IMR-90 (cell line): Measurements from ENCODE around the gene LDB2. TPM values are rescaled to one million over a fixed set of nuclear protein-coding genes. Genes with fewer than 3 reads are reported as not detected.

Source experiments
- ATAC-seq: fragments of 200-7000 bp; cut with Tn5 transposase; 2 replicates; pipeline ENCODE4 v1.9.1; 2020; ENCODE audit warnings: low read depth, mild to moderate bottlenecking, moderate library complexity
- BruUV-seq: library from RNA; stranded (reverse); fragments of 400-500 nt; replicated peaks from 2 replicates; lab custom pipeline; 2021; lab: Mats Ljungman, UMichigan
- CTCF ChIA-PET: fragments of 300-600 bp; formaldehyde crosslinking; extraction: SDS; loops from one replicate; lab custom pipeline; 2021; ENCODE audit warnings: antibody characterized with exemption; lab: Yijun Ruan, JAX
- POLR2A ChIA-PET: fragments of 300-600 bp; sonication (Branson Sonifier 250); formaldehyde crosslinking; loops from one replicate; lab custom pipeline; 2022; ENCODE audit warnings: antibody characterized with exemption; ENCODE audit not compliant: unreplicated experiment; lab: Charles Lee
- DNase-seq: peaks from one replicate; pipeline ENCODE4 v3.0.0; 2013
- H2AFZ ChIP-seq: replicated peaks from 2 replicates; pipeline ENCODE3; 2013; ENCODE audit warnings: low read length, mild to moderate bottlenecking; ENCODE audit not compliant: poor library complexity
- H2AK5ac ChIP-seq: 2 replicates; pipeline ENCODE4 v1.6.1; 2013; ENCODE audit warnings: low read depth, low read length, inconsistent platforms
- H2AK9ac ChIP-seq: replicated peaks from 2 replicates; pipeline ENCODE3; 2013; ENCODE audit warnings: mild to moderate bottlenecking, low read depth, low read length, moderate library complexity; ENCODE audit not compliant: poor library complexity
- H2BK120ac ChIP-seq: 2 replicates; pipeline ENCODE4 v1.6.1; 2013; ENCODE audit warnings: low read depth, low read length, inconsistent platforms
- H2BK15ac ChIP-seq: 3 replicates; pipeline ENCODE4 v1.6.1; 2013; ENCODE audit warnings: low read depth, low read length, inconsistent platforms
- H2BK20ac ChIP-seq: 2 replicates; pipeline ENCODE4 v1.6.1; 2013; ENCODE audit warnings: low read depth, mild to moderate bottlenecking, inconsistent platforms, low read length, moderate library complexity
- H2BK5ac ChIP-seq: 2 replicates; pipeline ENCODE4 v1.6.1; 2013; ENCODE audit warnings: mild to moderate bottlenecking, low read depth, low read length, inconsistent platforms; ENCODE audit not compliant: poor library complexity, severe bottlenecking
- H3K14ac ChIP-seq: replicated peaks from 2 replicates; pipeline ENCODE4 v1.6.1; 2013; ENCODE audit warnings: low read depth, low read length, inconsistent platforms
- H3K18ac ChIP-seq: 2 replicates; pipeline ENCODE4 v1.6.1; 2013; ENCODE audit warnings: low read depth, low read length, control low read depth
- H3K23ac ChIP-seq: 2 replicates; pipeline ENCODE4 v1.6.1; 2013; ENCODE audit warnings: low read depth, low read length, inconsistent platforms
- H3K27ac ChIP-seq: 2 replicates; pipeline ENCODE4 v1.5.1; 2013; ENCODE audit warnings: mild to moderate bottlenecking, control low read depth, low read length; ENCODE audit not compliant: insufficient read depth
- H3K27me3 ChIP-seq: 2 replicates; pipeline ENCODE4 v1.6.1; 2013; ENCODE audit warnings: low read length; ENCODE audit not compliant: control insufficient read depth, insufficient read depth
- H3K36me3 ChIP-seq: 2 replicates; pipeline ENCODE4 v1.6.1; 2013; ENCODE audit warnings: low read length, mixed read lengths; ENCODE audit not compliant: control insufficient read depth, insufficient read depth
- H3K4ac ChIP-seq: 2 replicates; pipeline ENCODE4 v1.6.1; 2013; ENCODE audit warnings: low read depth, low read length, inconsistent platforms
- H3K4me1 ChIP-seq: 2 replicates; pipeline ENCODE4 v1.6.1; 2013; ENCODE audit warnings: low read length, mixed read lengths; ENCODE audit not compliant: control insufficient read depth, insufficient read depth
- H3K4me2 ChIP-seq: 2 replicates; pipeline ENCODE4 v1.6.1; 2013; ENCODE audit warnings: low read depth, mild to moderate bottlenecking, control low read depth, low read length, moderate library complexity
- H3K4me3 ChIP-seq: 2 replicates; pipeline ENCODE4 v1.5.1; 2013; ENCODE audit warnings: low read depth, mild to moderate bottlenecking, control low read depth, low read length, moderate library complexity; ENCODE audit not compliant: insufficient read depth
- H3K56ac ChIP-seq: 2 replicates; pipeline ENCODE4 v1.6.1; 2013; ENCODE audit warnings: low read length, inconsistent platforms; ENCODE audit not compliant: insufficient read depth; ENCODE audit errors: extremely low read depth
- H3K79me1 ChIP-seq, 2 experiments: 2 replicates each; pipeline ENCODE4 v1.6.1; 2013; ENCODE audit warnings: low read length in 2 of 2, inconsistent platforms in 1 of 2, low read depth in 1 of 2
- H3K9ac ChIP-seq: 2 replicates; pipeline ENCODE4 v1.6.1; 2013; ENCODE audit warnings: low read depth, low read length, control low read depth
- H3K9me1 ChIP-seq: 2 replicates; pipeline ENCODE4 v1.6.1; 2013; ENCODE audit warnings: low read length, inconsistent platforms; ENCODE audit not compliant: insufficient read depth
- H3K9me3 ChIP-seq: 2 replicates; pipeline ENCODE4 v1.6.1; 2013; ENCODE audit warnings: low read length; ENCODE audit not compliant: control insufficient read depth, insufficient read depth
- H4K20me1 ChIP-seq: 2 replicates; pipeline ENCODE4 v1.6.1; 2013; ENCODE audit warnings: low read length, inconsistent platforms; ENCODE audit not compliant: insufficient read depth
- H4K5ac ChIP-seq: 2 replicates; pipeline ENCODE4 v1.6.1; 2013; ENCODE audit warnings: mild to moderate bottlenecking, low read depth, low read length, control low read depth
- H4K8ac ChIP-seq, 2 experiments: 2 replicates each; pipeline ENCODE4 v1.6.1; 2013; ENCODE audit warnings: low read depth in 2 of 2, low read length in 2 of 2, control low read depth in 1 of 2, inconsistent platforms in 1 of 2
- H4K91ac ChIP-seq: 2 replicates; pipeline ENCODE4 v1.6.1; 2013; ENCODE audit warnings: low read depth, low read length, inconsistent platforms; ENCODE audit not compliant: insufficient read depth
- BHLHE40 ChIP-seq: fragments of 150-350 bp; IDR thresholded peaks from 2 replicates; pipeline ENCODE4 v1.6.1; 2016; ENCODE audit warnings: mild to moderate bottlenecking, low read depth, low read length
- CEBPB ChIP-seq: IDR thresholded peaks from 2 replicates; pipeline ENCODE4 v1.6.1; 2012; ENCODE audit warnings: low read depth, low read length, improper control_type of control experiment
- CHD1 ChIP-seq: IDR thresholded peaks from 2 replicates; pipeline ENCODE4 v1.6.1; 2012; ENCODE audit warnings: low read depth, low read length, improper control_type of control experiment
- FOS ChIP-seq: fragments of 150-350 bp; IDR thresholded peaks from 2 replicates; pipeline ENCODE4 v1.6.1; 2016; ENCODE audit warnings: low read depth, low read length
- MAFK ChIP-seq: IDR thresholded peaks from 2 replicates; pipeline ENCODE4 v1.6.1; 2012; ENCODE audit warnings: low read depth, low read length, improper control_type of control experiment
- MAZ ChIP-seq: IDR thresholded peaks from 2 replicates; pipeline ENCODE4 v1.6.1; 2012; ENCODE audit warnings: low read depth, mild to moderate bottlenecking, low read length, improper control_type of control experiment, moderate library complexity, borderline replicate concordance
- MXI1 ChIP-seq: IDR thresholded peaks from 2 replicates; pipeline ENCODE4 v1.6.1; 2012; ENCODE audit warnings: low read depth, mild to moderate bottlenecking, low read length, moderate library complexity, borderline replicate concordance
- NFE2L2 ChIP-seq: fragments of 150-350 bp; IDR thresholded peaks from 2 replicates; pipeline ENCODE4 v1.6.1; 2016; ENCODE audit warnings: low read depth, mild to moderate bottlenecking, low read length
- POLR2A ChIP-seq: IDR thresholded peaks from 2 replicates; pipeline ENCODE4 v1.6.1; 2012; ENCODE audit warnings: mild to moderate bottlenecking, low read depth, low read length
- RAD21 ChIP-seq: IDR thresholded peaks from 2 replicates; pipeline ENCODE4 v1.6.1; 2012; ENCODE audit warnings: low read length, improper control_type of control experiment
- RCOR1 ChIP-seq: IDR thresholded peaks from 2 replicates; pipeline ENCODE4 v1.6.1; 2012; ENCODE audit warnings: mild to moderate bottlenecking, low read length, improper control_type of control experiment; ENCODE audit not compliant: insufficient replicate concordance
- RFX5 ChIP-seq: IDR thresholded peaks from 2 replicates; pipeline ENCODE4 v1.8.0; 2012; ENCODE audit warnings: low read depth, mild to moderate bottlenecking, low read length, moderate library complexity
- SMC3 ChIP-seq: fragments of 150-350 bp; IDR thresholded peaks from 2 replicates; pipeline ENCODE4 v1.6.1; 2016; ENCODE audit warnings: low read depth, mild to moderate bottlenecking, antibody characterized with exemption, low read length, moderate library complexity
- WGBS, 2 experiments: methylation state at CpG; one replicate each; pipeline versions ENCODE4 v1.1.5 to v1.1.7; 2013; ENCODE audit warnings: missing lambda C conversion rate in 2 of 2; ENCODE audit not compliant: insufficient read length in 1 of 2; ENCODE audit errors: extremely low coverage in 2 of 2; 5-methylcytosine and 5-hydroxymethylcytosine counted together
- dilution Hi-C: fragments of 300-500 bp; cut with HindIII; formaldehyde crosslinking; loops from one replicate; pipeline ENCODE4 v1.14.3; 2018; ENCODE audit warnings: low sequenced_read_pairs; ENCODE audit not compliant: unreplicated experiment
- in situ Hi-C: fragments of 300-500 bp; cut with MboI; formaldehyde crosslinking; loops from 3 replicates; pipeline ENCODE4 v1.14.3; 2019; ENCODE audit warnings: low sequenced_read_pairs, inconsistent platforms, mixed read lengths
- intact Hi-C: fragments of 100-400 bp; cut with micrococcal nuclease; formaldehyde crosslinking; loops from 2 replicates; pipeline ENCODE4 v1.10.0; 2022
- polyA plus RNA-seq, 3 experiments: library from polyadenylated mRNA; depleted of rRNA; stranded (reverse); fragments of >200 nt; gene quantifications; 2 replicates each; pipeline ENCODE4 v1.2.3, GENCODE V29; 2012; ENCODE audit warnings: low replicate concordance in 1 of 3
- total RNA-seq: library from RNA; depleted of rRNA; stranded (reverse); fragments of >200 nt; gene quantifications from 2 replicates; pipeline ENCODE4 v1.2.3, GENCODE V29; 2012
- TF ChIP-seq, protein P1 (sequence below): conservative IDR thresholded peaks from 2 replicates; pipeline ENCODE4 v1.5.1; 2012; ENCODE audit warnings: mild to moderate bottlenecking, low read depth, low read length, improper control_type of control experiment
- TF ChIP-seq, protein P2 (sequence below): fragments of 150-350 bp; IDR thresholded peaks from 2 replicates; pipeline ENCODE4 v1.6.1; 2017; ENCODE audit warnings: mild to moderate bottlenecking, antibody characterized with exemption, low read length, low read depth

The LDB2 gene
- total and polyA plus RNA-seq, 2 of the 4 experiments (the other 2 are of a cell fraction), result 67.9 to 116 TPM

DNA sequence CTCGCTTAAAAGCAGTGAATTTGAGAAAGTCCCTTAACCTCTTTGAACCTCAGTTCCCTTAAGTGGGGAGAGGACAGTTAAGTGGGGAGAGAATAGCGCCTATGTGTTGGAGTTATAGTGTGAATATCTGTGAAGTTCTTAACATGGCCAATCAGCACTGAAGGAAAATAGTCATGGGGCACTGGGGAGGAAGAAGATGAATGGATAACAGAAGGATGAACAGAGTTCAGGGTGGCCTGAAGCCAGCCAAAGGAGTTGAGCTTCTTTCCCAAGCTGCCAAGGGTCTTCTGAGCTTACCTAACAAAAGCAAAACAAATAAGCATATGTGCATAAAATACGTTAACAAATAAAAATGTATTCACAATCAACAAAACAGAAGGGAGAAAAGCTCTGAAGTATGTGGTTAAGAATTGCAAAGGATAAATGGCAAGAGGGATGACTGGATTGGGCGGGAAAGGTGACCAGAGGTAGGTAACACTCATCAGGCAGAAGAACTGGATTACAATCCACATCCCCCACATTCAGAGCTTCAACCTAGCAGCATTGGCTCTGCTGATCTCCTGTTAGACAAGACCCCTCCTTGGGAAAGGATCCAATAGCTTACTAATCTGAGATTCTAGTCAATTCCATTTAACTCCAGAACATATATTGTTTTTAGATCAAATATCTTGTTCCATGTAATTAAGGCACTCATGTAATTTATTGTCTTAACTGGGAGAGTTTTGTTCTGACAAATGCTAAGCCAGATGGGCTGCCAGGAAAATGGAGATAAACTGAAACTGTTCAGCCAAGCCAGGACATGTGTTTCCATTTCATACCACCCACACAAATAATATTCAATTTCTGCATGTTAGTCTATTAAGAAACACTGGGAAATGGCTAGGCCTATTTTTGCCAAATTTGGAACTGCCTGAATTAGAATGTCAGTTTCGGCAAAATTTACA, 221.2 kb downstream of the LDB2 start:
- H3K27me3 ChIP-seq, result no peaks in the 10 kb centered on the region
- H3K4me1 ChIP-seq, result peaks cover 3% of the 10 kb centered on the region
- H3K4ac ChIP-seq, result no peak overlapping the region
- H3K14ac ChIP-seq, result no peak overlapping the region
- no peak overlapping the region for H2BK20ac ChIP-seq
- no peak overlapping the region for H3K4me2 ChIP-seq
- no peak overlapping the region for H3K27ac ChIP-seq
- H2AK5ac ChIP-seq, result 0 out of 2 replicates have a peak overlapping the region, but pooled peaks have one; percentile 7
- no peak overlapping the region for H3K4me3 ChIP-seq
- CTCF ChIA-PET, result no interaction called here
- in situ Hi-C loops, result no loop called here
- H2BK120ac ChIP-seq, result no peak overlapping the region
- H3K79me1 ChIP-seq, result peaks cover 0 to 1% of the 10 kb centered on the region in 2 experiments; a peak in 1 of 4 replicates
- DNase-seq, result peak; percentile 46
- H4K5ac ChIP-seq, result no peak overlapping the region
- no peak overlapping the region for H3K23ac ChIP-seq
- ATAC-seq, result no peak
- no peak overlapping the region for H2BK15ac ChIP-seq
- H2BK5ac ChIP-seq, result no peak overlapping the region
- no peak overlapping the region for H3K9ac ChIP-seq
- no peaks in the 10 kb centered on the region for H4K20me1 ChIP-seq
- no peak overlapping the region for H3K56ac ChIP-seq
- intact Hi-C loops, result loop anchor here (1.0 kb wide), 1 partner anchor 8 kb away; no protein-coding TSS in a partner anchor
- no peak overlapping the region for H2AK9ac ChIP-seq
- WGBS, 2 experiments, result no CpG with 5 or more reads among the region's 5 CpGs
- H4K8ac ChIP-seq, result no peak overlapping the region
- no peak for TF ChIP-seq FOS
- TF ChIP-seq MAFK, result no peak
- no peak for TF ChIP-seq POLR2A
- TF ChIP-seq NFE2L2, result no peak
- no peak for TF ChIP-seq RCOR1
- no peak for TF ChIP-seq MXI1
- no peak for TF ChIP-seq RAD21
- TF ChIP-seq BHLHE40, result no peak
- TF ChIP-seq CEBPB, result no peak
- no peak for TF ChIP-seq RFX5
- no peak for TF ChIP-seq SMC3
- TF ChIP-seq MAZ, result no peak
- TF ChIP-seq, protein P1, sequence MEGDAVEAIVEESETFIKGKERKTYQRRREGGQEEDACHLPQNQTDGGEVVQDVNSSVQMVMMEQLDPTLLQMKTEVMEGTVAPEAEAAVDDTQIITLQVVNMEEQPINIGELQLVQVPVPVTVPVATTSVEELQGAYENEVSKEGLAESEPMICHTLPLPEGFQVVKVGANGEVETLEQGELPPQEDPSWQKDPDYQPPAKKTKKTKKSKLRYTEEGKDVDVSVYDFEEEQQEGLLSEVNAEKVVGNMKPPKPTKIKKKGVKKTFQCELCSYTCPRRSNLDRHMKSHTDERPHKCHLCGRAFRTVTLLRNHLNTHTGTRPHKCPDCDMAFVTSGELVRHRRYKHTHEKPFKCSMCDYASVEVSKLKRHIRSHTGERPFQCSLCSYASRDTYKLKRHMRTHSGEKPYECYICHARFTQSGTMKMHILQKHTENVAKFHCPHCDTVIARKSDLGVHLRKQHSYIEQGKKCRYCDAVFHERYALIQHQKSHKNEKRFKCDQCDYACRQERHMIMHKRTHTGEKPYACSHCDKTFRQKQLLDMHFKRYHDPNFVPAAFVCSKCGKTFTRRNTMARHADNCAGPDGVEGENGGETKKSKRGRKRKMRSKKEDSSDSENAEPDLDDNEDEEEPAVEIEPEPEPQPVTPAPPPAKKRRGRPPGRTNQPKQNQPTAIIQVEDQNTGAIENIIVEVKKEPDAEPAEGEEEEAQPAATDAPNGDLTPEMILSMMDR, result no peak
- no peak for TF ChIP-seq CHD1
- TF ChIP-seq, protein P2, sequence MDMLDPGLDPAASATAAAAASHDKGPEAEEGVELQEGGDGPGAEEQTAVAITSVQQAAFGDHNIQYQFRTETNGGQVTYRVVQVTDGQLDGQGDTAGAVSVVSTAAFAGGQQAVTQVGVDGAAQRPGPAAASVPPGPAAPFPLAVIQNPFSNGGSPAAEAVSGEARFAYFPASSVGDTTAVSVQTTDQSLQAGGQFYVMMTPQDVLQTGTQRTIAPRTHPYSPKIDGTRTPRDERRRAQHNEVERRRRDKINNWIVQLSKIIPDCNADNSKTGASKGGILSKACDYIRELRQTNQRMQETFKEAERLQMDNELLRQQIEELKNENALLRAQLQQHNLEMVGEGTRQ, result no peak
- no peak overlapping the region for H4K91ac ChIP-seq
- no peak overlapping the region for H2AFZ ChIP-seq
- peak overlapping the region; percentile 21; the same call in 1 of the 2 replicates for H3K18ac ChIP-seq
- POLR2A ChIA-PET, result no interaction called here
- no peaks in the 10 kb centered on the region for H3K9me3 ChIP-seq
- H3K9me1 ChIP-seq, result peaks cover 1% of the 10 kb centered on the region; the same call in 1 of the 2 replicates
- dilution Hi-C loops, result no loop called here
- H3K36me3 ChIP-seq, result no peaks in the 10 kb centered on the region
- no TSS peak for BruUV-seq
